ENCODE measurements around the gene MRM3. TPM values are rescaled to one million over a fixed set of nuclear protein-coding genes. Genes with fewer than 3 reads are reported as not detected.
"Not testable (repeated sequence)": the region's sequence is repeated elsewhere in the genome, so short reads cannot be mapped to it uniquely, and the experiment has no call there.

Gene MRM3
- polyA plus RNA-seq, 1 donor from 2014 or later: 32.2 TPM

- Mint-ChIP-seq H3K36me3 (peaks cover 2% of the 10 kb centered on the region), H3K4me3 (peak overlapping the region; percentile 46 to 97 (median 66)), H3K27ac (peak overlapping the region in 1 of 3 donors; percentile 98), H3K27me3 (no peaks in the 10 kb centered on the region), H3K9me3 (no peaks in the 10 kb centered on the region), H3K4me1 (peaks cover 19 to 22% (median 22%) of the 10 kb centered on the region in 3 donors)
Observed at GRCh38 chr17:784143-784542, 2.0 kb downstream of the MRM3 start.

GRCh38 chr17:785901-786300 lies 3.7 kb downstream of the MRM3 start:
- H3K4me1 Mint-ChIP-seq: peaks cover 16 to 20% (median 19%) of the 10 kb centered on the region in 3 donors
- not testable (repeated sequence) for H3K36me3 Mint-ChIP-seq, H3K27me3 Mint-ChIP-seq, H3K27ac Mint-ChIP-seq, H3K4me3 Mint-ChIP-seq, H3K9me3 Mint-ChIP-seq

GRCh38 chr17:787641-788221 lies 5.6 kb downstream of the MRM3 start:
- H3K27ac Mint-ChIP-seq: peak overlapping the region in 1 of 3 donors; percentile 65
- H3K36me3 Mint-ChIP-seq: peaks cover 2% of the 10 kb centered on the region
- peaks cover 10 to 13% (median 12%) of the 10 kb centered on the region in 3 donors for H3K4me1 Mint-ChIP-seq
- no peaks in the 10 kb centered on the region for H3K9me3 Mint-ChIP-seq
- H3K27me3 Mint-ChIP-seq: no peaks in the 10 kb centered on the region
- no peak overlapping the region for H3K4me3 Mint-ChIP-seq

- Mint-ChIP-seq H3K36me3 (peaks cover 2% of the 10 kb centered on the region), H3K27me3 (no peaks in the 10 kb centered on the region), H3K4me3 (no peak overlapping the region), H3K27ac (no peak overlapping the region), H3K4me1 (peaks cover 5 to 10% (median 8%) of the 10 kb centered on the region in 3 donors), H3K9me3 (no peaks in the 10 kb centered on the region)
Observed at GRCh38 chr17:788551-788950, 6.4 kb downstream of the MRM3 start.

GRCh38 chr17:789160-789840 lies 7.1 kb downstream of the MRM3 start:
- H3K27ac Mint-ChIP-seq: no peak overlapping the region
- H3K4me3 Mint-ChIP-seq: no peak overlapping the region
- H3K27me3 Mint-ChIP-seq: no peaks in the 10 kb centered on the region
- no peaks in the 10 kb centered on the region for H3K9me3 Mint-ChIP-seq
- H3K36me3 Mint-ChIP-seq: peaks cover 2% of the 10 kb centered on the region
- peaks cover 0 to 6% (median 4%) of the 10 kb centered on the region in 3 donors for H3K4me1 Mint-ChIP-seq

GRCh38 chr17:789931-790873 lies 8.0 kb downstream of the MRM3 start:
- H3K36me3 Mint-ChIP-seq, H3K27me3 Mint-ChIP-seq, H3K27ac Mint-ChIP-seq, H3K9me3 Mint-ChIP-seq: not testable (repeated sequence)
- peak overlapping the region in 1 of 4 donors; percentile 28 for H3K4me3 Mint-ChIP-seq
- peaks cover 7 to 10% (median 9%) of the 10 kb centered on the region in 3 donors for H3K4me1 Mint-ChIP-seq

GRCh38 chr17:790874-791247 lies 8.7 kb downstream of the MRM3 start:
- H3K4me3 Mint-ChIP-seq: peak overlapping the region in 1 of 4 donors; percentile 1
- not testable (repeated sequence) for H3K4me1 Mint-ChIP-seq, H3K27me3 Mint-ChIP-seq, H3K27ac Mint-ChIP-seq, H3K9me3 Mint-ChIP-seq, H3K36me3 Mint-ChIP-seq

- Mint-ChIP-seq H3K9me3 (no peaks in the 10 kb centered on the region), H3K27ac (no peak overlapping the region), H3K27me3 (no peaks in the 10 kb centered on the region), H3K36me3 (peaks cover 2% of the 10 kb centered on the region), H3K4me1 (peaks cover 7 to 9% (median 9%) of the 10 kb centered on the region in 3 donors), H3K4me3 (no peak overlapping the region)
Observed at GRCh38 chr17:791829-792228, 9.7 kb downstream of the MRM3 start.

GRCh38 chr17:792277-792676 lies 10.1 kb downstream of the MRM3 start:
- peaks cover 2% of the 10 kb centered on the region for H3K36me3 Mint-ChIP-seq
- H3K4me1 Mint-ChIP-seq: peaks cover 6 to 7% (median 7%) of the 10 kb centered on the region in 3 donors
- peak overlapping the region in 1 of 3 donors; percentile 31 for H3K27ac Mint-ChIP-seq
- no peaks in the 10 kb centered on the region for H3K27me3 Mint-ChIP-seq
- H3K4me3 Mint-ChIP-seq: no peak overlapping the region
- no peaks in the 10 kb centered on the region for H3K9me3 Mint-ChIP-seq

- peak overlapping the region in 2 of 3 donors; percentile 71 to 73 for H3K27ac Mint-ChIP-seq
- H3K9me3 Mint-ChIP-seq: no peaks in the 10 kb centered on the region
- H3K36me3 Mint-ChIP-seq: peaks cover 2% of the 10 kb centered on the region
- no peaks in the 10 kb centered on the region for H3K27me3 Mint-ChIP-seq
- peaks cover 6 to 7% (median 7%) of the 10 kb centered on the region in 3 donors for H3K4me1 Mint-ChIP-seq
- H3K4me3 Mint-ChIP-seq: peak overlapping the region in 1 of 4 donors; percentile 76
Observed at GRCh38 chr17:794876-795275, 12.7 kb downstream of the MRM3 start.

- Mint-ChIP-seq H3K4me3 (peak overlapping the region in 1 of 4 donors; percentile 76), H3K27me3 (no peaks in the 10 kb centered on the region), H3K9me3 (no peaks in the 10 kb centered on the region), H3K27ac (peak overlapping the region in 1 of 3 donors; percentile 71), H3K36me3 (peaks cover 2% of the 10 kb centered on the region), H3K4me1 (peaks cover 6 to 9% (median 7%) of the 10 kb centered on the region in 3 donors)
Observed at GRCh38 chr17:795276-795675, 13.1 kb downstream of the MRM3 start.

GRCh38 chr17:795721-796120 lies 13.6 kb downstream of the MRM3 start:
- H3K4me3 Mint-ChIP-seq: no peak overlapping the region
- no peaks in the 10 kb centered on the region for H3K9me3 Mint-ChIP-seq
- peaks cover 2% of the 10 kb centered on the region for H3K36me3 Mint-ChIP-seq
- peak overlapping the region in 1 of 3 donors; percentile 8 for H3K27ac Mint-ChIP-seq
- peaks cover 6 to 9% (median 7%) of the 10 kb centered on the region in 3 donors for H3K4me1 Mint-ChIP-seq
- H3K27me3 Mint-ChIP-seq: no peaks in the 10 kb centered on the region

GRCh38 chr17:796609-797008 lies 14.5 kb downstream of the MRM3 start:
- peaks cover 6 to 7% (median 6%) of the 10 kb centered on the region in 3 donors for H3K4me1 Mint-ChIP-seq
- no peak overlapping the region for H3K4me3 Mint-ChIP-seq
- H3K9me3 Mint-ChIP-seq: no peaks in the 10 kb centered on the region
- H3K27ac Mint-ChIP-seq: peak overlapping the region in 2 of 3 donors; percentile 8 to 18
- peaks cover under 1% of the 10 kb centered on the region for H3K36me3 Mint-ChIP-seq
- H3K27me3 Mint-ChIP-seq: no peaks in the 10 kb centered on the region

- Mint-ChIP-seq H3K4me3 (no peak overlapping the region), H3K27ac (peak overlapping the region in 1 of 3 donors; percentile 35), H3K27me3 (no peaks in the 10 kb centered on the region), H3K4me1 (peaks cover 6 to 7% (median 6%) of the 10 kb centered on the region in 3 donors), H3K9me3 (no peaks in the 10 kb centered on the region), H3K36me3 (no peaks in the 10 kb centered on the region)
Observed at GRCh38 chr17:797236-797840, 15.2 kb downstream of the MRM3 start.

GRCh38 chr17:798246-798645 lies 16.1 kb downstream of the MRM3 start:
- no peak overlapping the region for H3K4me3 Mint-ChIP-seq
- H3K27me3 Mint-ChIP-seq: no peaks in the 10 kb centered on the region
- peaks cover 6 to 7% (median 6%) of the 10 kb centered on the region in 3 donors for H3K4me1 Mint-ChIP-seq
- H3K9me3 Mint-ChIP-seq: no peaks in the 10 kb centered on the region
- H3K36me3 Mint-ChIP-seq: no peaks in the 10 kb centered on the region
- H3K27ac Mint-ChIP-seq: no peak overlapping the region
